CD8-positive, alpha-beta memory T cell (primary cell): ENCODE data around the gene FABP1. TPM values are rescaled to one million over a fixed set of nuclear protein-coding genes. Genes with fewer than 3 reads are reported as not detected.

Source experiments
- polyA plus RNA-seq: library from polyadenylated mRNA; unstranded; fragments of 300-500 nt; fragmentation: Illumina TruSeq; gene quantifications from one replicate; pipeline ENCODE4 v1.2.3, GENCODE V29; 2021
- total RNA-seq, 2 experiments: library from RNA; stranded (reverse); gene quantifications; one replicate each; pipeline ENCODE4 v1.2.3, GENCODE V29; 2021

FABP1 gene
- total and polyA plus RNA-seq, 3 experiments from 2014 or later: not detected

Other genes with a start within 250 kb of the FABP1 start
- gene RNU2-63P, start 111.5 kb downstream of the FABP1 start, total RNA-seq: 10 to 100 TPM; 35.8 to 42.7 TPM
- not detected for gene RNU2-63P, start 111.5 kb downstream of the FABP1 start, polyA plus RNA-seq
- 10 to 100 TPM; 14.1 to 14.8 TPM for gene KRCC1, start 72.3 kb downstream of the FABP1 start, total RNA-seq
- 41.3 TPM for gene KRCC1, start 72.3 kb downstream of the FABP1 start, polyA plus RNA-seq
- gene SMYD1, start 60.2 kb downstream of the FABP1 start, total RNA-seq: not detected
- gene SMYD1, start 60.2 kb downstream of the FABP1 start, polyA plus RNA-seq: not detected
- 1 to 10 TPM; 1.4 to 1.7 TPM for gene THNSL2, start 42.3 kb upstream of the FABP1 start, total RNA-seq
- gene THNSL2, start 42.3 kb upstream of the FABP1 start, polyA plus RNA-seq: not detected